Measurements from ENCODE around the gene PPP1R1C. TPM values are rescaled to one million over a fixed set of nuclear protein-coding genes. Genes with fewer than 3 reads are reported as not detected.

Gene PPP1R1C
- total RNA-seq, 2 donors from 2014 or later, result 5.9 to 9.1 TPM

- Histone ChIP-seq H3K4me3 (no peak overlapping the region), H3K27ac (no peak overlapping the region), H3K27me3 (replicated peaks; ENCODE audit: insufficient read depth) (no peaks in the 10 kb centered on the region), H3K9me3 (no peaks in the 10 kb centered on the region), H3K4me1 (replicated peaks) (no peaks in the 10 kb centered on the region), H3K36me3 (no peaks in the 10 kb centered on the region)
- WGBS, result 61% methylated on average over 4 of the region's 4 CpGs
- intact Hi-C loops (cut with DNase I), result no loop called here
- TF ChIP-seq POLR2AphosphoS5 (IDR thresholded peaks at IDR 0.05) (no peak), CTCF (IDR thresholded peaks at IDR 0.05) (no peak), POLR2A (IDR thresholded peaks at IDR 0.05) (no peak)
- no peak for DNase-seq (ENCODE audit: low spot score)
Measured at GRCh38 chr2:182055993-182056392, 70.3 kb downstream of the PPP1R1C start.

DNA sequence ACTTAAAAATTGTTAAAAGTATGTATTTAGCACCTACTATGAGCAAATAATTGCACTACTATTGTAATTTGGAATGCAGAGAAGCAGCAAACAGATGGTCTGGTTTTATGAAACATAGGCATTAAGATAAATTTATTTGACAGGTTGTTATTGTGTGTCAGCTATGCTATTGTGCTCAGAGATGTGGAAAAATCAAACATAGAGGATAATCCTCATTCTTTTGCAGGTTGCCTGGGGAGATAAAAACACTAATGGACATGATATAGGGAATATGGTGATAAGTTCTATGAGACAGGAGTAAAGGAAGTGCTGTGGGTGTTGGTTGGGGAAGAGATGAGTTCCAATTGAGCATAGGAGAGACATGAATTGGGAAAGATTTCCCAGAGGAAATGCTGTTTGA lies 71.3 kb downstream of the PPP1R1C start:
- Histone ChIP-seq H3K27ac (no peak overlapping the region), H3K27me3 (replicated peaks; ENCODE audit: insufficient read depth) (no peaks in the 10 kb centered on the region), H3K9me3 (no peaks in the 10 kb centered on the region), H3K4me3 (no peak overlapping the region), H3K36me3 (no peaks in the 10 kb centered on the region), H3K4me1 (replicated peaks) (no peaks in the 10 kb centered on the region)
- TF ChIP-seq POLR2A (IDR thresholded peaks at IDR 0.05), result no peak
- no peak for TF ChIP-seq CTCF (IDR thresholded peaks at IDR 0.05)
- no peak for TF ChIP-seq POLR2AphosphoS5 (IDR thresholded peaks at IDR 0.05)
- no peak for DNase-seq (ENCODE audit: low spot score)
- intact Hi-C loops (cut with DNase I), result no loop called here

DNA sequence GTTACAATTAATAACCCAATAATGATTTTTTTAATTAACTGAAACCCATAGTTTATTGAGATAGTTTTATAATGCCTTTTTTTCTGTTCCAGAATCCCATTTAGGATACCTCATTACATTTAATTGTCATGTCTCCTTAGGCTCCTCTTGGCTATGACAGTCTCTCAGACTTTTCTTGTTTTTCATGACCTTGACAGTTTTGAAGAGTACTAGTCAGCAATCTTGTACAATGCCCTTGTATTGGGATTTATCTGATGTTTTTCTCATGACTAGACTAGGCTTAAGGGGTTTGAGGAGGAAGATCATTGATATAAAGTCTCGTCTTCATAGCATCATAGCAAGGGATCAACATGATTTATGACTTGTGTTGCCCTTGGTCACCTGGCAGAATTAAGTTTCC lies 72.4 kb downstream of the PPP1R1C start:
- TF ChIP-seq CTCF (IDR thresholded peaks at IDR 0.05), result no peak
- no peak for TF ChIP-seq POLR2AphosphoS5 (IDR thresholded peaks at IDR 0.05)
- TF ChIP-seq POLR2A (IDR thresholded peaks at IDR 0.05), result no peak
- no peak overlapping the region for H3K4me3 ChIP-seq
- H3K27me3 ChIP-seq (replicated peaks; ENCODE audit: insufficient read depth), result no peaks in the 10 kb centered on the region
- H3K27ac ChIP-seq, result no peak overlapping the region
- H3K4me1 ChIP-seq (replicated peaks), result no peaks in the 10 kb centered on the region
- intact Hi-C loops (cut with DNase I), result no loop called here
- no peaks in the 10 kb centered on the region for H3K9me3 ChIP-seq
- H3K36me3 ChIP-seq, result no peaks in the 10 kb centered on the region
- no peak for DNase-seq (ENCODE audit: low spot score)
- WGBS, result 91% methylated on average over 1 of the region's 1 CpG

- H3K27me3 ChIP-seq (replicated peaks; ENCODE audit: insufficient read depth), result no peaks in the 10 kb centered on the region
- intact Hi-C loops (cut with DNase I), result loop anchor here (10.0 kb wide), 1 partner anchor 47 kb away; no protein-coding TSS in a partner anchor
- H3K27ac ChIP-seq, result no peak overlapping the region
- no peaks in the 10 kb centered on the region for H3K4me1 ChIP-seq (replicated peaks)
- no peak for DNase-seq (ENCODE audit: low spot score)
- H3K9me3 ChIP-seq, result no peaks in the 10 kb centered on the region
- H3K36me3 ChIP-seq, result no peaks in the 10 kb centered on the region
- no peak overlapping the region for H3K4me3 ChIP-seq
- WGBS, result 53% methylated on average over 1 of the region's 1 CpG
- TF ChIP-seq POLR2A (IDR thresholded peaks at IDR 0.05), result no peak
- TF ChIP-seq POLR2AphosphoS5 (IDR thresholded peaks at IDR 0.05), result no peak
- no peak for TF ChIP-seq CTCF (IDR thresholded peaks at IDR 0.05)
Measured at GRCh38 chr2:182061739-182062138, 76.1 kb downstream of the PPP1R1C start.

DNA sequence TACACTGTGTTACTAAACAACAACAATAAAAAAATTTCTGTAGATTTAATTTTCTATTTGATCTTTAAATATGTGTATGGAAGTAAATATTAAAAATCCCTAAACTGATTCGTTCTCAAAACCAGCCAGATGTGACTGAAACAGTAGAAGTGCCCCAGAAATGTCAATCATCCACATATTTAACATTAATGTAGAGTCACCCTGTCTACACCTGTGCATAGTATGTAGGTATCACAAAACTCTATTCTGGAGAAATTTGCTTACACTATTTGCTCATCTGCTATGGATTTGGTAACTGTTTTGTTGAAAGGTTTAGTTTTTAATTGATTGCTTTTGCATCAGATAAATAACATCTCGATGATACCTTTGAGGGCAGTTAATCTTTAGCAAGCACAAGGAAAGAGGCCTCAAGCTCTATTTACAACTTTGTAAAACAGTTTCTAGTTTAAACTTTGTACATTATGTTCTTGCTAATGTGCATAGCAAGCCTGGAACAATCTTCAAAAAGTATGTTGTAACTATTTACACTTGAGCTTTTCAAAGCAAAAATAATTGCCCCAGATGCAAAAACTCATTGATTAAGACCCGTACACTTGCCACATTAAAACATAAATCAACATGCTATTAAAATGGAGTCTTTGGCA lies 76.8 kb downstream of the PPP1R1C start:
- H3K36me3 ChIP-seq, result no peaks in the 10 kb centered on the region
- H3K27me3 ChIP-seq (replicated peaks; ENCODE audit: insufficient read depth), result no peaks in the 10 kb centered on the region
- no peak for TF ChIP-seq CTCF (IDR thresholded peaks at IDR 0.05)
- TF ChIP-seq POLR2AphosphoS5 (IDR thresholded peaks at IDR 0.05), result no peak
- TF ChIP-seq POLR2A (IDR thresholded peaks at IDR 0.05), result no peak
- WGBS, result 35% methylated on average over 3 of the region's 3 CpGs
- no peaks in the 10 kb centered on the region for H3K9me3 ChIP-seq
- intact Hi-C loops (cut with DNase I), result loop anchor here (10.0 kb wide), 1 partner anchor 48 kb away; no protein-coding TSS in a partner anchor
- no peak overlapping the region for H3K4me3 ChIP-seq
- DNase-seq (ENCODE audit: low spot score), result no peak
- no peak overlapping the region for H3K27ac ChIP-seq
- H3K4me1 ChIP-seq (replicated peaks), result no peaks in the 10 kb centered on the region

Measured in prostate gland (tissue), 2 donors.